GM13977 (cell line): ENCODE data around the gene CRKL.

ENCODE experiments used
- DNase-seq: peaks from one replicate; pipeline ENCODE4 v3.0.0; 2012; ENCODE audit warnings: low spot score
- in situ Hi-C: fragments of 300-500 bp; cut with MboI; formaldehyde crosslinking; loops from one replicate; pipeline ENCODE4 v1.12.0; 2022; ENCODE audit warnings: low sequenced_read_pairs, low pct_unique_long_range_greater_than_20kb, mixed read lengths, inconsistent platforms; ENCODE audit not compliant: unreplicated experiment
- TF ChIP-seq, protein P1 (sequence below): IDR thresholded peaks from 2 replicates; pipeline ENCODE4 v1.5.1; 2012; ENCODE audit warnings: mild to moderate bottlenecking, control low read depth; ENCODE audit not compliant: insufficient read depth; ENCODE audit errors: extremely low read depth, missing control alignments

Gene CRKL

DNA sequence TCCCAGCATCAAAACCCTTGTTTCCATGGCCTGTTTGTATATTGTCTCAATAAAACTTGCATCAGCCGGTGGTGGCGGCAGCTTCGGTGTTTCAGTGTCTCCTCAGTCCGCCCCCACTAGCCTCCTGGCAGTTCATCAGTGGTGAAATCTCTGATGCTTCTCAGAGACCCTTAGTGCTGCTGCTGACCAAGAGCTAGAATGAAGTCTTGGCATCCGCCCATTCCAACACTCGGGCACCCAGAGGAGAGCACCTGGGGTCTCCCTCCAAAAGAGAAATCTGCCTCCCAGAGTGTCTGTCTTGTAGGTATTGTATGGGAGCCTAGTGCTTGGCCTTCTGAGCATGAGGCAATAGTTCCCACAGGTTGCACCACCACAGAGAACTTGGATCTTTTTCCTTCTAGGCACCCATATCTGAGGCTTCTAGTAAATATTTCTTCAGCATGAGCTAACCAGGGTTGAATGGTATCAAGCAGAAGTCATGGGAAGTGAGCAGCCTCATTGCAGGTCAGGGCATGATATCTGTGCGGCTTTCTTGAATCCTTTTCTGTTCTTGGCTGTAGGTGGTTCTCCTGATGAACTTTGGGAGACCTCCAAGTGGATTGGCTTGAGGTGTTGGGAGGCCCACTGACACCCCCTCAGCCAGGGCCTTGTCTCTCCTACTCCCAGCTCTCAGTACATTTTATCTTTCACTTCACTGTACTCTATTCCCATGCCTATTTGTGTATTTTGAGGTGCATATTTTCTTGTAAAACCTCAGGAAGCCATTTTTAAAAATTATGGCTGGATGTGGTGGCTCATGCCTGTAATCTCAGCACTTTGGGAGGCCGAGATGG is 36.7 kb downstream of the CRKL start:
- DNase-seq: no peak
- in situ Hi-C loops: no loop called here
- TF ChIP-seq, protein P1, sequence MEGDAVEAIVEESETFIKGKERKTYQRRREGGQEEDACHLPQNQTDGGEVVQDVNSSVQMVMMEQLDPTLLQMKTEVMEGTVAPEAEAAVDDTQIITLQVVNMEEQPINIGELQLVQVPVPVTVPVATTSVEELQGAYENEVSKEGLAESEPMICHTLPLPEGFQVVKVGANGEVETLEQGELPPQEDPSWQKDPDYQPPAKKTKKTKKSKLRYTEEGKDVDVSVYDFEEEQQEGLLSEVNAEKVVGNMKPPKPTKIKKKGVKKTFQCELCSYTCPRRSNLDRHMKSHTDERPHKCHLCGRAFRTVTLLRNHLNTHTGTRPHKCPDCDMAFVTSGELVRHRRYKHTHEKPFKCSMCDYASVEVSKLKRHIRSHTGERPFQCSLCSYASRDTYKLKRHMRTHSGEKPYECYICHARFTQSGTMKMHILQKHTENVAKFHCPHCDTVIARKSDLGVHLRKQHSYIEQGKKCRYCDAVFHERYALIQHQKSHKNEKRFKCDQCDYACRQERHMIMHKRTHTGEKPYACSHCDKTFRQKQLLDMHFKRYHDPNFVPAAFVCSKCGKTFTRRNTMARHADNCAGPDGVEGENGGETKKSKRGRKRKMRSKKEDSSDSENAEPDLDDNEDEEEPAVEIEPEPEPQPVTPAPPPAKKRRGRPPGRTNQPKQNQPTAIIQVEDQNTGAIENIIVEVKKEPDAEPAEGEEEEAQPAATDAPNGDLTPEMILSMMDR: no peak

DNA sequence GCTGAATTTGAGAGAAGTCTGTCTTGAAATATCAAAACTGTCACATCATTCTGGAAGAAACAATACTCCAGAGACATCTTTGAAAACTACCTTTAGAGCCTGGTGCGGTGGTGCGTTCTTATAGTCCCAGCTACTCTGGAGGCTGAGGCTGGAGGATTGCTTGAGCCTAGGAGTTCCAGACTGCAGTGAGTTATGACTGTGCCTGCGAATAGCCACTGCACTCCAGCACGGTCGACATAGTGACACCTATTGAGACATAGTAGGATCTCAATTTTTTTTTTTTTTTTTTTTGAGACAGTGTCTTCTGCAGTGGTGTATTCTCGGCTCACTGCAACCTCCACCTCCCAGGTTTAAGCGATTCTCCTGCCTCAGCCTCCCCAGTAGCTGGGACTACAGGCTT is 38.3 kb downstream of the CRKL start:
- in situ Hi-C loops: no loop called here
- no peak for DNase-seq
- TF ChIP-seq, protein P1: no peak

DNA sequence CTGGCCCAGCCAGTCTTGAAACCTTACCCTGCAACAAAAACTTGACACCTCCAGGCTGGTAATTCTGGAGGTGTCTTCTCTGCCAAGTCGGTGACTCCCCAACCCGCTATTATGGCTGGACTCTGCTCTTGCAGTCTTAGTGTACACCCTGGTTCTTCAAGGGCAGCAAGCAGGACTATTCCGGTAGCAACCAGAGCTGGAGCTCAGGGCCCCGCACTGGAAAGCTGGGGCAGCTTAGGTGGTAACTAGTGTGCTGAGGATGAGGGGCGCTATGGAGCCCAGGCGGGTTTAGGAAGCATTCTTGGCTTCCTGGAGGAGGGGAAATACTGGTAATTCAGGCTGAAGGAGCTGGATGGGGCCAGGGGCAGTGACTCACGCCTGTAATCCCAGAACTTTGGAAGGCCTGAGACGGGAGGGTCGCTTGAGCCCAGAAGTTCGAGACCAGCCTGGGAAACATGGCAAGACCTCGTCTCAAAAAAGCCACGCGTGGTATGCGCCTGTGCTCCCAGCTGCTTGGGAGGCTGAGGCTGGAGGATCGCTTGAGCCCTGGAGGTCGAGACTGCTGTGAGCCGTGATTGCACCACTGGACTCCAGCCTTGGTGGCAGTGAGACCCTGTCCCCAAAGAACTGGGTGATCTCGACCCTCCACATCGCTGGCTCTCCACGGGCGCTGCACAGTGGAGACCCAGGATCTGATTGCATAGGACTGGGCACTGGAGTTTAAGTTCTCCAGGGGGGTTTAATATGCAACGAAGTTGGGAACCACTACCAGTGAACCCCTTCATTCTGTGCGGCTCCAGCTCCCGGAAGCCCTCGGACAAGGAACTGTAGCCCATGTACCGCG is 39.3 kb downstream of the CRKL start:
- peak; percentile 23 for DNase-seq
- in situ Hi-C loops: no loop called here
- TF ChIP-seq, protein P1: no peak

DNA sequence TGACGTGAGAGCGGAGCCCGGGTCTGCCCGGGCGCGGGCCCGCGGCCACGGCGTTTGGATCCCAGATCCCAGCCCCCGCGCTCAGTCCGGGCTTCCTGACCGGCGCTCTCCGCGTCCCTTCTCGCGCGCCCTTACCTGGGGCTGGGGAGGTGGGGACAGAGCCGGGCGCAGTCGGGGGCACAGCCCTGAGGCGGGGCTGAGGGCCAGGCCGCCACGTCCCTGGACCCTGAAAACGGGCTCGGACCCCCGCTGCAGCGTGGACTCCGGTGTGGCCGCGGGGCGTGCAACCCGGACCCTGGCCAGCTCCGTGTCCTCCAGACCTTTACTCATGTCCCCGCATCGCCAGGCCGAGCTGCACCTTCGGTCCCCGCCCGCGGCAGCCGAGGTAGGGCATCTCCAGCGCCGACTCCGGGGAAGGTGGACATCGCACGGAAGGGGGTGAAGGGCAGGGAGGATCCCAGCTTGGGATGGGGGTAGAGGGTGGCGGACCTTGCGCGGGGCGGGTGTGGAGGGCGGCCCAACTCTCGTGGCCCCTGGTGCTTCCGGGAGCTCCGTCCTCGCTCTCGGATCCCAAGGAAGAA is 40.0 kb downstream of the CRKL start:
- in situ Hi-C loops: no loop called here
- no peak for DNase-seq

DNA sequence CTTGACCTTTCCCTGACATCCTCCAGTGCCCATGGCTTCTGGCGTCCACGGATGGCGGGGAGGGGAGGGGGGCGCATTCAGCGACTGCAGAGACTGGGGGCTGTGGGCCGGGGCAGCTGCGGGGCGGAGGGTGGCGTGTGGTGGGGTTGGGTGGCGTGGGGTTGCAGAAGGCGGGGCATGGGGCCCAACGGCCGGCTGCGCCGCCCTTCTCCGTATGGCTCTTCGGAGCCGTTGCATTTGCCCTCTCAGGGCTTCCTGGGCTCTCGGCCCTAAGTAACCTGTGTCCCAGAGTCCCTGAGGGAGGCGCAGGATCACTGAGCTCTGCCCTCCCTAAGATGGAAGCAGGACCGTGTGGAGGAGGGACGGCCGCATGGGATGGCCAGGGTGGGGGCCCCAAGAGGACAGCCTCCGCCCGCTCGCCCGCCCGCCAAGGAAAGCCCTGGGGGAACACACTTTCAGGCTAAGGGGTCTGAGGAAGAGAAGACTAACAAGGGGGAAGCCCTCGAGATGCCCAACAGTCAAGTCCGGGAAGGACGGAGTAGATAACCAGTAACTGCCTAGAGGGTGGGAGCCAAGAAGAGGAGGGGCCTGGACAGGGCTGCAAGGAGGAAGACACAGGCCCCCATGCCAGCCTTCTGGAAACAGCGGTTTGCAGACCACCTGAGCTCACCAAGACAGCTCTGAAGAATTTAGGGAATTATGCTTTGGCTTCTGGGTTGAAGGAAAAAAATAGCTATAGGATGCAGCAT is 40.6 kb downstream of the CRKL start:
- in situ Hi-C loops: no loop called here
- TF ChIP-seq, protein P1: no peak
- peak; percentile 67 for DNase-seq

More for the DNA sequence above, 40.0 kb downstream of the CRKL start:
- TF ChIP-seq, protein P1: no peak
